Measurements from ENCODE around the gene FNTB.

Gene FNTB

GRCh38 chr14:65002586-65003210 lies 16.0 kb downstream of the FNTB start:
- H3K4me1 Mint-ChIP-seq (ENCODE audit: low read depth): peaks cover 27% of the 10 kb centered on the region
- DNase-seq (ENCODE audit: low spot score): no peak
- peaks cover 15% of the 10 kb centered on the region for H3K36me3 Mint-ChIP-seq (ENCODE audit: low read depth)
- H3K27ac Mint-ChIP-seq: no peak overlapping the region
- H3K27me3 Mint-ChIP-seq (ENCODE audit: low read depth): no peaks in the 10 kb centered on the region
- H3K4me3 Mint-ChIP-seq: no peak overlapping the region
- no peaks in the 10 kb centered on the region for H3K9me3 Mint-ChIP-seq

- peak overlapping the region; percentile 3 for H3K27ac Mint-ChIP-seq
- no peak overlapping the region for H3K4me3 Mint-ChIP-seq
- peaks cover 22% of the 10 kb centered on the region for H3K4me1 Mint-ChIP-seq (ENCODE audit: low read depth)
- no peaks in the 10 kb centered on the region for H3K27me3 Mint-ChIP-seq (ENCODE audit: low read depth)
- no peak for DNase-seq (ENCODE audit: low spot score)
- peaks cover 12% of the 10 kb centered on the region for H3K36me3 Mint-ChIP-seq (ENCODE audit: low read depth)
- no peaks in the 10 kb centered on the region for H3K9me3 Mint-ChIP-seq
Observed at GRCh38 chr14:65003394-65003793, 16.7 kb downstream of the FNTB start.

DNA sequence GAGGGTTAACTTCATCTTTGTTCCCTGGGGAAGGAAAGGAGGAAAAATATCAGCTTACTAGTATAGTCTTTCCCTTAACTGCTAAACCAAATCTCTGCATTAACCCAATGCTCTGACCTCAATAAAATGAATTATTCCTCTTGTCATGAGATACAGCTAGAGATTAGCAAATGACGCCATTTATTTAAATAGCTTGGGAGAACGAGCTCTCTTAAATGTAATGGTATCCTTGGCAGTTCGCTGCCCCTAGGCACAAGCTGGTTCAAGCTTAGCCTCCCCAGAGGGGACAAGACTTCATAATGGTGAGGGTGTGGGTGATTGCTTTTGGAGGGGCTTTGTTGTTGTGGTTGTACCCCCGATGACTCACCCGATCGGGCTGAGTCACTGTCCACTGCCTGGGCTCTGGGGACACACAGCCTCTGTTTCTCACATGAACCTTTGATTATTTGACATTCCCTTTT lies 19.6 kb downstream of the FNTB start:
- peaks cover 20% of the 10 kb centered on the region for H3K36me3 Mint-ChIP-seq (ENCODE audit: low read depth)

GRCh38 chr14:65007202-65007601 lies 20.5 kb downstream of the FNTB start:
- Mint-ChIP-seq H3K9me3 (no peaks in the 10 kb centered on the region), H3K4me1 (ENCODE audit: low read depth) (peaks cover 20% of the 10 kb centered on the region), H3K36me3 (ENCODE audit: low read depth) (peaks cover 23% of the 10 kb centered on the region), H3K27ac (no peak overlapping the region), H3K4me3 (no peak overlapping the region), H3K27me3 (ENCODE audit: low read depth) (no peaks in the 10 kb centered on the region)
- no peak for DNase-seq (ENCODE audit: low spot score)

More for the DNA sequence above, 19.6 kb downstream of the FNTB start:
- no peaks in the 10 kb centered on the region for H3K27me3 Mint-ChIP-seq (ENCODE audit: low read depth)
- H3K4me3 Mint-ChIP-seq: no peak overlapping the region
- peaks cover 20% of the 10 kb centered on the region for H3K4me1 Mint-ChIP-seq (ENCODE audit: low read depth)
- H3K9me3 Mint-ChIP-seq: no peaks in the 10 kb centered on the region
- no peak overlapping the region for H3K27ac Mint-ChIP-seq
- no peak for DNase-seq (ENCODE audit: low spot score)

DNA sequence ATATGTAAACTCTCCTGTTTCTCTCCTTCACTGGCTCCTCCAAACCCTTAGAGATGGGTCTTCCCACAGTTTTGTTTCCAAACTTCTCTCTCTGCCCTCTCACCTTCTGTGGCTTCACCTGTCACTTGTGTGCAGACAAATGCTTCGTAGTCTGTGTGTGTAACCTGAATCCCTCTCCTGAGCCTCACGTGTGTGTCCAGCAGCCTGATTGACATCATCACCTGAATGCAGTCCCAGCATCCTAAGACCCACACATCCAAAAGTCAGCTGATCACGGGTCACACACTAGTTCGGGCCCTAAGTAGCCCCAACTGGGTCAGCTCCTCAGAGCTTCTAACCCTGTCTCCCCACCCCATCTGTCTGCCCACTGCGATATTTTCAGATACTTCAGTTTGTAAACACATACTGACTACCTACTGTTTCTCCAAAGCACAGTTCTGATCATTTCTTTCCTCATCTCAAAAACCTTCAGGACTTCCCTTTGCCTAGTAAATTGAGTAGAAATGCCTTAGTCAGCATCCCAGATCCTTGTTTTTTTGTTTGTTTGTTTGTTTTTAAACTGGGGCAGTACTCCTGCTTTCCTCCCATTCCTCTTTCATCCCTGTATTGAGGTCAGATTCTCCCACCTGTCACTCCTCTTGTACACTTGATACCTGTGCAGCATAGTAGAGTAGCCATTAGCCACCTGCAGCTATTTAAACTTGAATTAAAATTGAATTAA lies 23.7 kb downstream of the FNTB start:
- H3K9me3 Mint-ChIP-seq: no peaks in the 10 kb centered on the region
- no peaks in the 10 kb centered on the region for H3K27me3 Mint-ChIP-seq (ENCODE audit: low read depth)
- H3K4me1 Mint-ChIP-seq (ENCODE audit: low read depth): peaks cover 2% of the 10 kb centered on the region
- H3K27ac Mint-ChIP-seq: no peak overlapping the region
- no peak overlapping the region for H3K4me3 Mint-ChIP-seq
- DNase-seq (ENCODE audit: low spot score): no peak
- peaks cover 32% of the 10 kb centered on the region for H3K36me3 Mint-ChIP-seq (ENCODE audit: low read depth)

GRCh38 chr14:65011538-65011937 lies 24.8 kb downstream of the FNTB start:
- Mint-ChIP-seq H3K9me3 (no peaks in the 10 kb centered on the region), H3K27me3 (ENCODE audit: low read depth) (no peaks in the 10 kb centered on the region), H3K4me3 (no peak overlapping the region), H3K4me1 (ENCODE audit: low read depth) (no peaks in the 10 kb centered on the region), H3K27ac (no peak overlapping the region), H3K36me3 (ENCODE audit: low read depth) (peaks cover 32% of the 10 kb centered on the region)
- DNase-seq (ENCODE audit: low spot score): no peak

GRCh38 chr14:65012353-65012752 lies 25.7 kb downstream of the FNTB start:
- no peak overlapping the region for H3K27ac Mint-ChIP-seq
- no peaks in the 10 kb centered on the region for H3K9me3 Mint-ChIP-seq
- peaks cover 33% of the 10 kb centered on the region for H3K36me3 Mint-ChIP-seq (ENCODE audit: low read depth)
- H3K4me3 Mint-ChIP-seq: no peak overlapping the region
- H3K4me1 Mint-ChIP-seq (ENCODE audit: low read depth): no peaks in the 10 kb centered on the region
- H3K27me3 Mint-ChIP-seq (ENCODE audit: low read depth): no peaks in the 10 kb centered on the region
- DNase-seq (ENCODE audit: low spot score): no peak

DNA sequence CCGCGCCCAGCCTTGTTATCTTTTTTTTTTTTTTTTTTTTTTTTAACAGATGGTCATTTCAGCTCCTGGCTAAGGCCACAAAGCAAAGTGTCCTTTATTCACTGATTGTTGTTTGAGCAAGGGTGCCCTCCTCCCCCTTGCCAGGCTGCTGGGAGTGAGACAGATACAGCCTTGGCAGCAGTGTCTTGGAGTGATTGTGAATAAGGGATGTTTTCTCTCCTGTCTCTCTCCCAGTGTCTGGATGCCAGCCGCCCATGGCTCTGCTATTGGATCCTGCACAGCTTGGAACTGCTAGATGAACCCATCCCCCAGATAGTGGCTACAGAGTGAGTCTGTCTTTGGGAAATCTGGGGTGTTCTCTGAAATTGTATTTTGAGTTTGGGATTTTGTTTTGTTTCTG lies 28.7 kb downstream of the FNTB start:
- no peaks in the 10 kb centered on the region for H3K9me3 Mint-ChIP-seq
- H3K27ac Mint-ChIP-seq: no peak overlapping the region
- H3K36me3 Mint-ChIP-seq (ENCODE audit: low read depth): peaks cover 27% of the 10 kb centered on the region
- no peaks in the 10 kb centered on the region for H3K27me3 Mint-ChIP-seq (ENCODE audit: low read depth)
- DNase-seq (ENCODE audit: low spot score): no peak
- no peak overlapping the region for H3K4me3 Mint-ChIP-seq
- peaks cover 4% of the 10 kb centered on the region for H3K4me1 Mint-ChIP-seq (ENCODE audit: low read depth)

GRCh38 chr14:65016471-65016870 lies 29.8 kb downstream of the FNTB start:
- Mint-ChIP-seq H3K9me3 (no peaks in the 10 kb centered on the region), H3K4me3 (no peak overlapping the region), H3K36me3 (ENCODE audit: low read depth) (peaks cover 27% of the 10 kb centered on the region), H3K27me3 (ENCODE audit: low read depth) (no peaks in the 10 kb centered on the region), H3K4me1 (ENCODE audit: low read depth) (peaks cover 4% of the 10 kb centered on the region), H3K27ac (no peak overlapping the region)
- DNase-seq (ENCODE audit: low spot score): no peak

DNA sequence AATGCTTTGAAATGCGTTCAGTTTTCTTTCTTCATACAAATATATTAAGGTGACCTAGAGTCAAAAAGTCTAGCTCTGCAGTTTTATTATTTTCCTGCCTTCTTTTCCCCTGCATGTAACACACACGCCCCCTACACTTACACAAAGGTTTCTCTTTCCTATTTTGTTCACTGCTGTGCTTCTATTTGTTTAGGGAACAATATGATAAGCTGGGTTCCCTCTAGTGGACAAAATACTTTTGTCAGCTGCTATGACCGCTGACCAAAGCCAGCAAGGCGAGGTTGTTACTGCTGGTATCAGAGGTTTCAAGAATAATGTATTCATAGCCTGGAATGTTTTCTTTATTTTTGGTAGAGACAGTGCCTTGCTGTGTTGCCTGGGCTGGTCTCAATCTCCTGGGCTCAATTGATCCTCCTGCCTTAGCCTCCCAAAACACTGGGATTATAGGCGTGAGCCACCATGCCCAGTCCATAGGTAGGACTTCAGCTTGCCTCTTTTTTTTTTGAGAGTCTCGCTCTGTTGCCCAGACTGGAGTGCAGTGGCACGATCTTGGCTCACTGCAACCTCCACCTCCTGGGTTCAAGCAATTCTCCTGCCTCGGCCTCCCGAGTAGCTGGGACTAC lies 33.4 kb downstream of the FNTB start:
- H3K27ac Mint-ChIP-seq: peak overlapping the region; percentile 23
- H3K36me3 Mint-ChIP-seq (ENCODE audit: low read depth): peaks cover 12% of the 10 kb centered on the region
- no peaks in the 10 kb centered on the region for H3K9me3 Mint-ChIP-seq
- peaks cover 4% of the 10 kb centered on the region for H3K4me1 Mint-ChIP-seq (ENCODE audit: low read depth)
- H3K27me3 Mint-ChIP-seq (ENCODE audit: low read depth): no peaks in the 10 kb centered on the region
- no peak overlapping the region for H3K4me3 Mint-ChIP-seq
- DNase-seq (ENCODE audit: low spot score): no peak

DNA sequence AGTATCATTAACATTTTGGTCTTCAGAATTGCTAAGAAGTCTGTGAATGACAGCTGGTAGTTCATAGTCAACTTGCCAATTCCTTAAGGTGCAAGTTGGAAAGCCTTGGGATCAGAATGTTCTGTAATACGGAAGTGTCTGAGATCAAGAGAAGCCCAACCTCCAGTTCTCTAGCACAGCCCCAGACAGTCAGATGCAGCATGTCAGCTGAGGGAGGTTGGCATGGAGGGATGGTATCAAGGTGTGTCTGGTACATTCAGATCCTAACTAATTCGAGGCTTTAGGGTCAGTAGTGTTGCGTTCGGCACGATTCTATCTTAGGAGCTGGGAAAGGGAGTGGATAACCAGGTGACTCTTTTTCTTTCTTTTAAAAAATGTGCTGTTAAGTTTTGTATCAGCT lies 38.3 kb downstream of the FNTB start:
- no peak overlapping the region for H3K4me3 Mint-ChIP-seq
- peaks cover 2% of the 10 kb centered on the region for H3K4me1 Mint-ChIP-seq (ENCODE audit: low read depth)
- peaks cover 9% of the 10 kb centered on the region for H3K36me3 Mint-ChIP-seq (ENCODE audit: low read depth)
- no peak overlapping the region for H3K27ac Mint-ChIP-seq
- H3K9me3 Mint-ChIP-seq: no peaks in the 10 kb centered on the region
- no peaks in the 10 kb centered on the region for H3K27me3 Mint-ChIP-seq (ENCODE audit: low read depth)
- DNase-seq (ENCODE audit: low spot score): no peak

DNA sequence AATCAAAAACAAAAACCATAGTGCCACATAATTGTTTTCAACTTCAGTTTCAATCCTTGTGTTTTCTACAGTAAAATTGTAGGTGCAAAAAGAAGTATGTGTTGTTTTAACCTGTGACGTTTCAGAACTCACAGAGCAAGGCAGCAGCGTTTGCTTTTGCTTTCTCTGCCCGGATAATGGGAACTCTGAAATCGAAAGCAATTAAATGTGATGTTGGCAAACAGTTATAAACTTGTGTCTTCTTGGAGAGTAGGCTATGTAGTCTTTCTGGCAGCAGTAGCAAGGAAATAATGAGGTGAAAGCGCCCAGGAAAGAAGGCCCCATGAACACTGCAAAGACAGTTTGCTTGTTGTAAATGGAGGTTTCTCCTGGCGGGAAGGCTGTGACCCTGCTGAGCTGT lies 39.1 kb downstream of the FNTB start:
- H3K4me1 Mint-ChIP-seq (ENCODE audit: low read depth): no peaks in the 10 kb centered on the region
- H3K9me3 Mint-ChIP-seq: no peaks in the 10 kb centered on the region
- no peak overlapping the region for H3K27ac Mint-ChIP-seq
- DNase-seq (ENCODE audit: low spot score): no peak
- H3K36me3 Mint-ChIP-seq (ENCODE audit: low read depth): peaks cover 13% of the 10 kb centered on the region
- H3K4me3 Mint-ChIP-seq: no peak overlapping the region
- H3K27me3 Mint-ChIP-seq (ENCODE audit: low read depth): no peaks in the 10 kb centered on the region

DNA sequence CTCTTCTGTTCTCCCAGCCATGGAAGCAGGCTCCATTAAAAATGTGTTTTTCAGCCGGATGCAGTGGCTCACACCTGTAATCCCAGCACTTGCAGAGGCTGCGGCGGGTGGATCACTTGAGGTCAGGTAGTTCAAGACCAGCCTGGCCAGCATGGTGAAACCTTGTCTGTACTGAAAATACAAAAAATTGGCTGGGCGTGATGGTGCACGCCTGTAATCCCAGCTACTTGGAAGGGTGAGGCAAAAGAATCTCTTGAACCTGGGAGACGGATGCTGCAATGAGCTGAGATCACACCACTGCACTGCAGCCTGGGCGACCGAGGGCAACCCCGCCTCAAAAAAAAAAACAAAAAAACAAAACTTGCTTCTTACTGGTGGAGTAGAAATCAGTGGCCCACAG lies 39.8 kb downstream of the FNTB start:
- no peak for DNase-seq (ENCODE audit: low spot score)
- peaks cover 15% of the 10 kb centered on the region for H3K36me3 Mint-ChIP-seq (ENCODE audit: low read depth)

DNA sequence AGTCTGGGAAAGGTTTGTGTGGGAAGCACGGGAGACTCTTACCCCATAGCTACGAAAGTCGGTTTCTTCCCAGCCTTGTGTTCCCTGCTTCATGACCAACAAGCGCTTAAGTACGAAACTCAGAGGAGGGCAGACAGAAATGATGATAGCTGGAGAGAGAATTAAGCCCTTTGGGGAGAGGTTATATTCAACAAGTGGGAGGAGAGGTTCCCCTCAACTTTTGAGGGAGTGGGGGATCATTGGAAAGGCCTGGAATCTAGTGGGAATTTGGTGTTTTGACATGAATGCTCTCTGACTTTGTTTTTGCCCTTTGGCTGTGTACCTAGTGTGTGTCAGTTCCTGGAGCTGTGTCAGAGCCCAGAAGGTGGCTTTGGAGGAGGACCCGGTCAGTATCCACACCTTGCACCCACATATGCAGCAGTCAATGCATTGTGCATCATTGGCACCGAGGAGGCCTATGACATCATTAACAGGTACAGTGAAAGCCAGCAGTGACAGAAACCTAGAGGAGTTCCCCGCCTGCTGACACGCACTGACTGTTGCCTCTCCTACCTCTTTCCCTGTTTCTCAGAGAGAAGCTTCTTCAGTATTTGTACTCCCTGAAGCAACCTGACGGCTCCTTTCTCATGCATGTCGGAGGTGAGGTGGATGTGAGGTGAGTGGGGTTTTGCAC lies 40.6 kb downstream of the FNTB start:
- Mint-ChIP-seq H3K4me3 (no peak overlapping the region), H3K27ac (no peak overlapping the region), H3K4me1 (ENCODE audit: low read depth) (no peaks in the 10 kb centered on the region), H3K9me3 (no peaks in the 10 kb centered on the region), H3K36me3 (ENCODE audit: low read depth) (peaks cover 20% of the 10 kb centered on the region), H3K27me3 (ENCODE audit: low read depth) (no peaks in the 10 kb centered on the region)
- no peak for DNase-seq (ENCODE audit: low spot score)

More for the DNA sequence above, 39.8 kb downstream of the FNTB start:
- Mint-ChIP-seq H3K27ac (no peak overlapping the region), H3K27me3 (ENCODE audit: low read depth) (no peaks in the 10 kb centered on the region), H3K4me1 (ENCODE audit: low read depth) (no peaks in the 10 kb centered on the region), H3K9me3 (no peaks in the 10 kb centered on the region), H3K4me3 (no peak overlapping the region)

Measured in T-helper 2 cell treated with Interferon-gamma antibody and Interleukin-4, amounts not matched to agents 5 μg/mL and 100 μg/mL, for 36 hours (primary cell).